C4-2B (cell line): Measurements from ENCODE around the gene LCT.

Experiments
- ZFX ChIP-seq: fragments of 450-650 bp; IDR thresholded peaks from 2 replicates; pipeline ENCODE4 v1.6.1; 2017
- TF ChIP-seq, protein P1 (sequence below): fragments of 450-650 bp; conservative IDR thresholded peaks from 2 replicates; pipeline ENCODE4 v1.5.1; 2017; ENCODE audit warnings: mild to moderate bottlenecking

DNA sequence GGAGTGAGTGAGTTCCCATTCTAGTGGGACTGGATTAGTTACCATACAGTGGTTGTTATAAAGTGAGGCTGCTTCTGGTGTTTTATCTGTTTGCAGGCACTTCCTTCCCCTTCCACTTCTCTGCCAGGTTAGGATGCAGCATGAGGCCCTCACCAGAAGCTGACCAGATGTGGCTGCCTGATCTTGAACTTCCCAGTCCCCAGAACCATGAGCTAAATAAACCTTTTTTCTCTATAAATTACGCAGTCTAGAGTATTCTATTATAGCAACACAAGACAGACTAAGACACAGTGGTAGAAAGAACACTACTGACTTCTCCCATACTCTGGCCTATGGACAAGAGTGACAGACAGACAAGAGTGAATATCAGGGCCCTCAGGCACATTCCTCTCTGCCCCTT is 14.1 kb downstream of the LCT start:
- TF ChIP-seq, protein P1, sequence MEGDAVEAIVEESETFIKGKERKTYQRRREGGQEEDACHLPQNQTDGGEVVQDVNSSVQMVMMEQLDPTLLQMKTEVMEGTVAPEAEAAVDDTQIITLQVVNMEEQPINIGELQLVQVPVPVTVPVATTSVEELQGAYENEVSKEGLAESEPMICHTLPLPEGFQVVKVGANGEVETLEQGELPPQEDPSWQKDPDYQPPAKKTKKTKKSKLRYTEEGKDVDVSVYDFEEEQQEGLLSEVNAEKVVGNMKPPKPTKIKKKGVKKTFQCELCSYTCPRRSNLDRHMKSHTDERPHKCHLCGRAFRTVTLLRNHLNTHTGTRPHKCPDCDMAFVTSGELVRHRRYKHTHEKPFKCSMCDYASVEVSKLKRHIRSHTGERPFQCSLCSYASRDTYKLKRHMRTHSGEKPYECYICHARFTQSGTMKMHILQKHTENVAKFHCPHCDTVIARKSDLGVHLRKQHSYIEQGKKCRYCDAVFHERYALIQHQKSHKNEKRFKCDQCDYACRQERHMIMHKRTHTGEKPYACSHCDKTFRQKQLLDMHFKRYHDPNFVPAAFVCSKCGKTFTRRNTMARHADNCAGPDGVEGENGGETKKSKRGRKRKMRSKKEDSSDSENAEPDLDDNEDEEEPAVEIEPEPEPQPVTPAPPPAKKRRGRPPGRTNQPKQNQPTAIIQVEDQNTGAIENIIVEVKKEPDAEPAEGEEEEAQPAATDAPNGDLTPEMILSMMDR, result no peak
- TF ChIP-seq ZFX, result no peak
